HepG2 (cell line): ENCODE data around the gene AMZ1. TPM values are rescaled to one million over a fixed set of nuclear protein-coding genes. Genes with fewer than 3 reads are reported as not detected.

ENCODE experiments used
- HDAC1 ChIP-seq: sonication (generic); formaldehyde crosslinking; IDR thresholded peaks from 2 replicates; pipeline ENCODE4 v1.5.1; 2020; ENCODE audit warnings: mild to moderate bottlenecking, missing genetic modification reagents
- HIVEP1 ChIP-seq: sonication (generic); formaldehyde crosslinking; IDR thresholded peaks from 2 replicates; pipeline ENCODE4 v1.4.0; 2020; ENCODE audit warnings: mild to moderate bottlenecking, missing genetic modification reagents
- KAT8 ChIP-seq: IDR thresholded peaks from 2 replicates; pipeline ENCODE4 v1.6.1; 2016; ENCODE audit warnings: missing genetic modification reagents, missing compliant biosample characterization
- MXI1 ChIP-seq: IDR thresholded peaks from 3 replicates; pipeline ENCODE4 v1.6.1; 2012; ENCODE audit warnings: low read depth, low read length, inconsistent platforms, borderline replicate concordance
- RAD21 ChIP-seq: fragments of 450-650 bp; formaldehyde crosslinking; IDR thresholded peaks from 2 replicates; pipeline ENCODE4 v1.5.0; 2020; ENCODE audit warnings: mild to moderate bottlenecking
- SMC3 ChIP-seq: IDR thresholded peaks from 2 replicates; pipeline ENCODE4 v1.6.1; 2011; ENCODE audit warnings: low read length, improper control_type of control experiment
- ZNF501 ChIP-seq: sonication (generic); formaldehyde crosslinking; IDR thresholded peaks from 2 replicates; pipeline ENCODE4 v1.5.1; 2020; ENCODE audit warnings: mild to moderate bottlenecking, moderate library complexity, missing genetic modification reagents
- ZNF580 ChIP-seq: IDR thresholded peaks from 2 replicates; pipeline ENCODE4 v1.6.1; 2016; ENCODE audit warnings: low read depth, borderline replicate concordance
- ZNF768 ChIP-seq: sonication (generic); formaldehyde crosslinking; IDR thresholded peaks from 2 replicates; pipeline ENCODE4 v1.4.0; 2020; ENCODE audit warnings: missing genetic modification reagents
- polyA plus RNA-seq, 8 experiments: library from polyadenylated mRNA; depleted of rRNA in 3 of 8; stranded (reverse) in 7 of 8; unstranded in 1 of 8; fragments of >200 nt; fragmentation: Illumina TruSeq in 4 of 8; extraction: Trizol in 4 of 8; gene quantifications; 2 replicates each; pipeline versions ENCODE4 v1.2.1 to v1.2.3, GENCODE V29; 2011 to 2016; ENCODE audit warnings: low read depth in 4 of 8, missing spikeins in 1 of 8, mixed read lengths in 1 of 8; ENCODE audit not compliant: insufficient read depth in 1 of 8
- total RNA-seq, 5 experiments: library from RNA; depleted of rRNA; stranded (reverse); fragments of >200 nt; fragmentation: Illumina TruSeq; extraction: Trizol; gene quantifications; 2 replicates each; pipeline ENCODE4 v1.2.3, GENCODE V29; 2016; ENCODE audit warnings: low read depth in 1 of 5
- TF ChIP-seq, protein P1 (sequence below): sonication (generic); formaldehyde crosslinking; IDR thresholded peaks from 2 replicates; pipeline ENCODE4 v1.4.0; 2020; ENCODE audit warnings: missing genetic modification reagents
- TF ChIP-seq, protein P2 (sequence below): sonication (generic); formaldehyde crosslinking; IDR thresholded peaks from 2 replicates; pipeline ENCODE4 v1.5.0; 2020; ENCODE audit warnings: mild to moderate bottlenecking, low read depth, missing genetic modification reagents, borderline replicate concordance

The AMZ1 gene
- total and polyA plus RNA-seq, 2 of the 13 experiments (the other 11 are each of a cell fraction or from before 2014, with no cell fraction given) = 0.03 TPM; not detected in 1

- TF ChIP-seq ZNF501 (0 out of 2 replicates have a peak, but pooled peaks have one; percentile 42), SMC3 (peak; percentile 71), ZNF768 (peak; percentile 65; the same call in 1 of the 2 replicates), MXI1 (no peak), ZNF580 (CRISPR knock-in tag) (peak; percentile 49; the same call in 1 of the 2 replicates), RAD21 (peak; percentile 76), KAT8 (CRISPR knock-in tag) (0 out of 2 replicates have a peak, but pooled peaks have one; percentile 15), HIVEP1 (CRISPR knock-in tag) (0 out of 2 replicates have a peak, but pooled peaks have one; percentile 7), HDAC1 (0 out of 2 replicates have a peak, but pooled peaks have one; percentile 26)
- TF ChIP-seq, protein P1, sequence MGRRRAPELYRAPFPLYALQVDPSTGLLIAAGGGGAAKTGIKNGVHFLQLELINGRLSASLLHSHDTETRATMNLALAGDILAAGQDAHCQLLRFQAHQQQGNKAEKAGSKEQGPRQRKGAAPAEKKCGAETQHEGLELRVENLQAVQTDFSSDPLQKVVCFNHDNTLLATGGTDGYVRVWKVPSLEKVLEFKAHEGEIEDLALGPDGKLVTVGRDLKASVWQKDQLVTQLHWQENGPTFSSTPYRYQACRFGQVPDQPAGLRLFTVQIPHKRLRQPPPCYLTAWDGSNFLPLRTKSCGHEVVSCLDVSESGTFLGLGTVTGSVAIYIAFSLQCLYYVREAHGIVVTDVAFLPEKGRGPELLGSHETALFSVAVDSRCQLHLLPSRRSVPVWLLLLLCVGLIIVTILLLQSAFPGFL = no peak
- TF ChIP-seq, protein P2, sequence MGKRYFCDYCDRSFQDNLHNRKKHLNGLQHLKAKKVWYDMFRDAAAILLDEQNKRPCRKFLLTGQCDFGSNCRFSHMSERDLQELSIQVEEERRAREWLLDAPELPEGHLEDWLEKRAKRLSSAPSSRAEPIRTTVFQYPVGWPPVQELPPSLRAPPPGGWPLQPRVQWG = no peak
Observed at GRCh38 chr7:2680792-2681490, 7.1 kb upstream of the AMZ1 start (continued).
